Regular cardiac myocyte (primary cell): Measurements from ENCODE around the gene INHBA. TPM values are rescaled to one million over a fixed set of nuclear protein-coding genes. Genes with fewer than 3 reads are reported as not detected.

Experiments
- total RNA-seq: library from RNA; depleted of rRNA; stranded (reverse); fragments of >200 nt; gene quantifications from 2 replicates; pipeline ENCODE4 v1.2.3, GENCODE V29; 2014

The INHBA gene
- total RNA-seq: 47.5 and 83.4 TPM in 2 replicates

GRCh38 chr7:41702635-41703371, at the start of gene INHBA:
Gene INHBA (minus strand): TSS chr7:41703090. CDS start chr7:41700374, 2,716 bp downstream.

